Smooth muscle cell (in vitro differentiated cells): ENCODE results near the gene RECQL5. TPM values are rescaled to one million over a fixed set of nuclear protein-coding genes. Genes with fewer than 3 reads are reported as not detected.

Experiments
- DNase-seq: peaks from one replicate; lab custom pipeline; 2025; ENCODE audit not compliant: unreplicated experiment; lab: John Stamatoyannopoulos, UW
- H2AFZ ChIP-seq: fragments of 200-600 bp; sonication (generic); 2 replicates; pipeline ENCODE4 v1.6.0; 2016; ENCODE audit warnings: antibody characterized with exemption, low read depth, mild to moderate bottlenecking
- H3F3A ChIP-seq: fragments of 200-600 bp; sonication (generic); 2 replicates; pipeline ENCODE4 v1.6.0; 2017; ENCODE audit warnings: antibody characterized with exemption, low read depth
- H3K27ac ChIP-seq: fragments of 200-600 bp; sonication (generic); 2 replicates; pipeline ENCODE4 v1.5.1; 2016; ENCODE audit warnings: low read depth, mild to moderate bottlenecking
- H3K27me3 ChIP-seq: fragments of 200-600 bp; sonication (generic); 2 replicates; pipeline ENCODE4 v1.6.1; 2016; ENCODE audit warnings: low read depth, mild to moderate bottlenecking
- H3K36me3 ChIP-seq: fragments of 200-600 bp; sonication (generic); 2 replicates; pipeline ENCODE4 v1.5.1; 2016; ENCODE audit warnings: low read depth
- H3K4me1 ChIP-seq: fragments of 200-600 bp; sonication (generic); 2 replicates; pipeline ENCODE4 v1.5.1; 2016; ENCODE audit warnings: low read depth
- H3K4me2 ChIP-seq: fragments of 200-600 bp; sonication (generic); 2 replicates; pipeline ENCODE4 v1.6.0; 2016; ENCODE audit warnings: mild to moderate bottlenecking
- H3K4me3 ChIP-seq: fragments of 200-600 bp; sonication (generic); 2 replicates; pipeline ENCODE4 v1.5.1; 2016; ENCODE audit warnings: mild to moderate bottlenecking
- H3K79me2 ChIP-seq: fragments of 200-600 bp; sonication (generic); 2 replicates; pipeline ENCODE4 v1.6.0; 2016; ENCODE audit warnings: low read depth, mild to moderate bottlenecking
- H3K9ac ChIP-seq: fragments of 200-600 bp; sonication (generic); 2 replicates; pipeline ENCODE4 v1.6.0; 2016; ENCODE audit warnings: low read depth
- H3K9me3 ChIP-seq: fragments of 200-600 bp; sonication (generic); replicated peaks from 2 replicates; pipeline ENCODE4 v1.5.1; 2016; ENCODE audit warnings: low read depth
- H4K20me1 ChIP-seq: fragments of 200-600 bp; sonication (generic); 2 replicates; pipeline ENCODE4 v1.6.0; 2016; ENCODE audit warnings: low read depth
- WGBS: methylation state at CpG from one replicate; pipeline ENCODE4 v1.1.7; 2016; ENCODE audit warnings: low lambda C conversion rate; 5-methylcytosine and 5-hydroxymethylcytosine counted together
- polyA plus RNA-seq: library from polyadenylated mRNA; unstranded; fragments of >200 nt; fragmentation: Nextera tagmentation; extraction: Ambion mirVana; gene quantifications from 2 replicates; pipeline ENCODE4 v1.2.1, GENCODE V29; 2016
- total RNA-seq: library from RNA; depleted of rRNA; stranded (reverse); fragments of >200 nt; gene quantifications from 2 replicates; pipeline ENCODE4 v1.2.3, GENCODE V29; 2014
- TF ChIP-seq, protein P1 (sequence below): fragments of 200-600 bp; sonication (generic); IDR thresholded peaks from 2 replicates; pipeline ENCODE4 v1.5.1; 2017; ENCODE audit warnings: borderline replicate concordance, mild to moderate bottlenecking, antibody characterized with exemption; ENCODE audit not compliant: insufficient read depth, poor library complexity, severe bottlenecking

Gene RECQL5
- total and polyA plus RNA-seq, 2 experiments from 2014 or later, result 15.7 to 38.2 TPM

DNA sequence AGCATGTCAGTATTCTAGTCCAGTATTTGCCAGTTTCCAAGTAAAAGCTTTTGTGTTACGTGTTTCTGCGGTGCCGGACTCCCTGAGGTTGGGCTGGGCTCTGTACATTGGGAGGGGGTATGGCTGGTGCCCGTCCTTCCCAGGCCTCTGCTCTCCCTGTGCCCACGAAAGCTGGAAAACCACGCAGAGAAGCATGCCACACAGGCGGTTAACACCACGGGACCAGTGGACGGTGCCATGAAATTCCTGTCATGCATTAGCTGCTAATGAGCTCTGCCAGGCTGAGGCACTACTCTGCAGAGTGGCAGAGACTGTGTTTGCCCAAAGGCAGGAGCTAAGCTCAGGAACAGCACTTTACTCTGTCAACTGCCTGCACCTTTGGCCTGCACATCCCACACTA is 25.6 kb downstream of the RECQL5 start:
- H3K4me1 ChIP-seq, result no peaks in the 10 kb centered on the region
- H3K79me2 ChIP-seq, result no peaks in the 10 kb centered on the region
- no peaks in the 10 kb centered on the region for H3F3A ChIP-seq
- H3K4me2 ChIP-seq, result no peak overlapping the region
- H3K4me3 ChIP-seq, result no peak overlapping the region
- DNase-seq, result no peak
- H3K36me3 ChIP-seq, result no peaks in the 10 kb centered on the region
- TF ChIP-seq, protein P1, sequence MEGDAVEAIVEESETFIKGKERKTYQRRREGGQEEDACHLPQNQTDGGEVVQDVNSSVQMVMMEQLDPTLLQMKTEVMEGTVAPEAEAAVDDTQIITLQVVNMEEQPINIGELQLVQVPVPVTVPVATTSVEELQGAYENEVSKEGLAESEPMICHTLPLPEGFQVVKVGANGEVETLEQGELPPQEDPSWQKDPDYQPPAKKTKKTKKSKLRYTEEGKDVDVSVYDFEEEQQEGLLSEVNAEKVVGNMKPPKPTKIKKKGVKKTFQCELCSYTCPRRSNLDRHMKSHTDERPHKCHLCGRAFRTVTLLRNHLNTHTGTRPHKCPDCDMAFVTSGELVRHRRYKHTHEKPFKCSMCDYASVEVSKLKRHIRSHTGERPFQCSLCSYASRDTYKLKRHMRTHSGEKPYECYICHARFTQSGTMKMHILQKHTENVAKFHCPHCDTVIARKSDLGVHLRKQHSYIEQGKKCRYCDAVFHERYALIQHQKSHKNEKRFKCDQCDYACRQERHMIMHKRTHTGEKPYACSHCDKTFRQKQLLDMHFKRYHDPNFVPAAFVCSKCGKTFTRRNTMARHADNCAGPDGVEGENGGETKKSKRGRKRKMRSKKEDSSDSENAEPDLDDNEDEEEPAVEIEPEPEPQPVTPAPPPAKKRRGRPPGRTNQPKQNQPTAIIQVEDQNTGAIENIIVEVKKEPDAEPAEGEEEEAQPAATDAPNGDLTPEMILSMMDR, result no peak
- H2AFZ ChIP-seq, result no peak overlapping the region
- H4K20me1 ChIP-seq, result no peaks in the 10 kb centered on the region
- H3K27me3 ChIP-seq, result no peaks in the 10 kb centered on the region
- no peaks in the 10 kb centered on the region for H3K9me3 ChIP-seq
- WGBS, result 94% methylated on average over 9 of the region's 9 CpGs
- H3K27ac ChIP-seq, result no peak overlapping the region
- H3K9ac ChIP-seq, result no peak overlapping the region

DNA sequence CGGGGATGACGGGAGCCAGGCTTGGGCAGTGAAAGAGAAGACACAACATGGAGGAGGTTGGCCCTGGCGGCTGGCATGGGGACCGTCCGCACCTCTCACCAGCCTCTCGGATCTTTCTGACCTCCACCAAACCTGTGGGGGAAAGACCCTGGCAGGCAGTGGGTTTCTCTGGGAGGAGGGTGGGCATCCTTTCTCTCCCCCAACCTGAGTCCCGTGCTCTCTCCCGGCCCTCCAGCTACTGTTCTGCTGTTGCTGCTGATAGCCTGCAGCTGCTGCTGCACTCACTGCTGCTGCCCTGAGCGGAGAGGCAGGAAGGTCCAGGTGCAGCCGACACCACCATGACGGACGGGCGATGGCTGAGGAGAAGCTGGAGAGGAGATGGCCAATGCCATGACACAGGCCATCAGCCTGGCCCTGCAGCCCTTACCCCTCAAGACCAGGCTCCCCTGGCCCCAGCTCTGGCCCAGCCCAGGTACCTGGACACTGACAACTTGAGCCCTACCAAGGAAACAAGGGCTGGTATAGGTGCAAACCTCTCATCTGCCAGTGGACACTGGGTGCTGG is 26.3 kb downstream of the RECQL5 start:
- WGBS, result 94% methylated on average over 13 of the region's 13 CpGs
- H3K36me3 ChIP-seq, result no peaks in the 10 kb centered on the region
- no peaks in the 10 kb centered on the region for H3K79me2 ChIP-seq
- no peaks in the 10 kb centered on the region for H3K9me3 ChIP-seq
- H3K4me2 ChIP-seq, result no peak overlapping the region
- H3F3A ChIP-seq, result no peaks in the 10 kb centered on the region
- H3K27me3 ChIP-seq, result no peaks in the 10 kb centered on the region
- TF ChIP-seq, protein P1, result no peak
- DNase-seq, result no peak
- no peaks in the 10 kb centered on the region for H4K20me1 ChIP-seq
- no peaks in the 10 kb centered on the region for H3K4me1 ChIP-seq
- H3K9ac ChIP-seq, result no peak overlapping the region
- H3K4me3 ChIP-seq, result no peak overlapping the region
- no peak overlapping the region for H3K27ac ChIP-seq
- no peak overlapping the region for H2AFZ ChIP-seq

DNA sequence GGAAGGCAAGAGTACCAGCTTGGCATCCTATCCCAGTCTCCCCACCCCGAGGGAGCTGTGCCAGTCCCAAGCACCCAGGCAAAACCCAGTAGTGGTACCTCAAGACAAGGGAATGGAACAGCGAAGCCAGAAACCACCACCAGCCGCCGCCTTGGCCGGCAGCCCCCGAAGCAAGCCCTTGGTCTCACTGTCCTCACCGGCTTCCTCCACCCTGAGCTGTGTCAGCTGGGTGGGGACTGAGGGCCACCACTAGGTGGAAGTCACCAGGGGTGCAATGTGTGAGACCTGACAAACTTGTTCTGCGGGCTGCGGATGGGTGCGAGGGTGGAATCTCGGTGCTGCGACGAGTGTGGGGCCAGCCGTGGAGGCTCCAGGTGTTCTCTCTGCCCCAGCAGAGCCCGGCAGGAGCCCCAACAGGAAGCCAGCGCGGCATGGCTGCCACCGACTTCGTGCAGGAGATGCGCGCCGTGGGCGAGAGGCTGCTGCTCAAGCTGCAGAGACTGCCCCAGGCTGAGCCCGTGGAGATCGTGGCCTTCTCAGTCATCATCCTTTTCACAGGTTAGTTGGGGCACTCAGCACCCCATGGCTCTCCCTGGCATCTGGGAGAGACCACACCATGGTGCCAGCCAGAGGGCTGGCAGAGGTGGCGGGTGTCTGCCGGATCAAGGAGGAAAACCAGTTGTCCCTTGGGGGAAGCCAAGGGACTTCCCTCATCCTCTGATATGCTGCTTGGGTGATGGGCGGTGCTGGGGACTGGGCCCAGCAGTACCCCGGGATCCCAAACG is 27.0 kb downstream of the RECQL5 start:
- no peak overlapping the region for H2AFZ ChIP-seq
- TF ChIP-seq, protein P1, result peak; percentile 10
- H3F3A ChIP-seq, result no peaks in the 10 kb centered on the region
- no peaks in the 10 kb centered on the region for H3K36me3 ChIP-seq
- H3K4me3 ChIP-seq, result no peak overlapping the region
- peaks cover 6% of the 10 kb centered on the region for H3K4me1 ChIP-seq
- WGBS, result 85% methylated on average over 30 of the region's 30 CpGs
- H3K9ac ChIP-seq, result no peak overlapping the region
- no peak overlapping the region for H3K27ac ChIP-seq
- H3K79me2 ChIP-seq, result no peaks in the 10 kb centered on the region
- no peaks in the 10 kb centered on the region for H4K20me1 ChIP-seq
- DNase-seq, result no peak
- no peaks in the 10 kb centered on the region for H3K27me3 ChIP-seq
- H3K9me3 ChIP-seq, result no peaks in the 10 kb centered on the region
- no peak overlapping the region for H3K4me2 ChIP-seq
